ENCODE data around the gene ZDHHC21.

- no peak for TF ChIP-seq SETDB1 (IDR thresholded peaks at IDR 0.05; ENCODE audit: low read length)
- no peak for TF ChIP-seq ZNF639 (CRISPR knock-in tag; conservative IDR thresholded peaks at IDR 0.05 in 1 of 2, IDR thresholded peaks at IDR 0.05 in 1 of 2)
- no peak for TF ChIP-seq ARNT (IDR thresholded peaks at IDR 0.05)
- no peak for TF ChIP-seq BRD9 (IDR thresholded peaks at IDR 0.05; ENCODE audit: low read depth, partially characterized antibody)
- no peak for TF ChIP-seq CTCF (IDR thresholded peaks at IDR 0.05 in 2 of 3, conservative IDR thresholded peaks at IDR 0.05 in 1 of 3; ENCODE audit: insufficient read depth in 2 of 3, low read depth in 1 of 3, low read length in 3 of 3)
- TF ChIP-seq CCAR2 (IDR thresholded peaks at IDR 0.05; ENCODE audit: low read depth, low read length): no peak
- TF ChIP-seq, protein P1, sequence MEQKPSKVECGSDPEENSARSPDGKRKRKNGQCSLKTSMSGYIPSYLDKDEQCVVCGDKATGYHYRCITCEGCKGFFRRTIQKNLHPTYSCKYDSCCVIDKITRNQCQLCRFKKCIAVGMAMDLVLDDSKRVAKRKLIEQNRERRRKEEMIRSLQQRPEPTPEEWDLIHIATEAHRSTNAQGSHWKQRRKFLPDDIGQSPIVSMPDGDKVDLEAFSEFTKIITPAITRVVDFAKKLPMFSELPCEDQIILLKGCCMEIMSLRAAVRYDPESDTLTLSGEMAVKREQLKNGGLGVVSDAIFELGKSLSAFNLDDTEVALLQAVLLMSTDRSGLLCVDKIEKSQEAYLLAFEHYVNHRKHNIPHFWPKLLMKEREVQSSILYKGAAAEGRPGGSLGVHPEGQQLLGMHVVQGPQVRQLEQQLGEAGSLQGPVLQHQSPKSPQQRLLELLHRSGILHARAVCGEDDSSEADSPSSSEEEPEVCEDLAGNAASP (IDR thresholded peaks at IDR 0.05): no peak
Measured at GRCh38 chr9:14671377-14671776, 21.9 kb downstream of the ZDHHC21 start.

Measured in K562 (cell line).